CD14-positive monocyte (primary cell): Measurements from ENCODE around the gene CAPN3. TPM values are rescaled to one million over a fixed set of nuclear protein-coding genes. Genes with fewer than 3 reads are reported as not detected.

ENCODE experiments used
- DNase-seq, 3 donors: peaks; one replicate each; pipeline ENCODE4 v3.0.0-alpha.2; 2011 to 2022
- H2AFZ ChIP-seq: 2 replicates; pipeline ENCODE4 v1.6.0; 2012; ENCODE audit warnings: mild to moderate bottlenecking, low read depth, low read length, inconsistent platforms; ENCODE audit not compliant: insufficient read depth, poor library complexity, severe bottlenecking
- H3K27ac ChIP-seq, 2 donors: 1 replicate in 1 of 2; 2 replicates in 1 of 2; pipeline ENCODE4 v1.5.1; 2012 to 2013; ENCODE audit warnings: low read length in 2 of 2, control low read depth in 1 of 2, inconsistent platforms in 1 of 2, low read depth in 1 of 2, mild to moderate bottlenecking in 1 of 2
- H3K27me3 ChIP-seq, 2 donors: one replicate each; pipeline versions ENCODE4 v1.6.0 to v1.6.1; 2011 to 2013; ENCODE audit warnings: low read length in 2 of 2; ENCODE audit not compliant: control insufficient read depth in 2 of 2, insufficient read depth in 2 of 2
- H3K36me3 ChIP-seq, 2 donors: replicated peaks in 1 of 2; 1 replicate in 1 of 2; 2 replicates in 1 of 2; pipeline versions ENCODE4 v1.5.1 to v1.6.1; 2012 to 2013; ENCODE audit warnings: low read length in 2 of 2, control low read depth in 1 of 2, inconsistent platforms in 1 of 2, mild to moderate bottlenecking in 1 of 2; ENCODE audit not compliant: insufficient read depth in 2 of 2, control insufficient read depth in 1 of 2
- H3K4me1 ChIP-seq, 2 donors: 1 replicate in 1 of 2; 2 replicates in 1 of 2; pipeline versions ENCODE4 v1.5.1 to v1.6.1; 2012 to 2013; ENCODE audit warnings: low read length in 2 of 2, control low read depth in 1 of 2, inconsistent platforms in 1 of 2, mild to moderate bottlenecking in 1 of 2, moderate library complexity in 1 of 2; ENCODE audit not compliant: insufficient read depth in 2 of 2, control insufficient read depth in 1 of 2
- H3K4me2 ChIP-seq: replicated peaks from 2 replicates; pipeline ENCODE3; 2012; ENCODE audit warnings: low read length, moderate library complexity, mild to moderate bottlenecking; ENCODE audit not compliant: poor library complexity, severe bottlenecking; ENCODE audit errors: extremely low read depth
- H3K4me3 ChIP-seq, 3 experiments: fragments of 200-600 bp in 1 of 3; sonication (generic) in 1 of 3; replicated peaks in 1 of 3; 1 replicate in 2 of 3; 2 replicates in 1 of 3; pipeline ENCODE4 v1.5.1; 2011 to 2013; ENCODE audit warnings: low read length in 3 of 3, mild to moderate bottlenecking in 3 of 3, control low read depth in 2 of 3, low read depth in 2 of 3, inconsistent platforms in 1 of 3, moderate library complexity in 1 of 3
- H3K79me2 ChIP-seq: 2 replicates; pipeline ENCODE4 v1.6.0; 2012; ENCODE audit warnings: mild to moderate bottlenecking, control low read depth, inconsistent platforms, low read length, moderate library complexity; ENCODE audit not compliant: insufficient read depth
- H3K9ac ChIP-seq: 2 replicates; pipeline ENCODE4 v1.6.0; 2017; ENCODE audit warnings: low read length, mild to moderate bottlenecking; ENCODE audit not compliant: insufficient read depth, poor library complexity, severe bottlenecking
- H3K9me3 ChIP-seq, 2 donors: replicated peaks in 1 of 2; 1 replicate in 1 of 2; 2 replicates in 1 of 2; pipeline versions ENCODE4 v1.5.1 to v1.6.1; 2012 to 2013; ENCODE audit warnings: low read length in 2 of 2, control low read depth in 1 of 2; ENCODE audit not compliant: control insufficient read depth in 1 of 2, insufficient read depth in 1 of 2
- H4K20me1 ChIP-seq: 2 replicates; pipeline ENCODE4 v1.6.0; 2012; ENCODE audit warnings: mild to moderate bottlenecking, low read length, control low read depth, moderate library complexity; ENCODE audit not compliant: insufficient read depth
- H3K27ac Mint-ChIP-seq, 7 donors: one replicate each; pipeline ENCODE4 v1.8.0; 2020; ENCODE audit warnings: mild to moderate bottlenecking in 7 of 7, mixed read lengths in 7 of 7, moderate library complexity in 6 of 7, inconsistent platforms in 2 of 7
- H3K27me3 Mint-ChIP-seq, 3 donors: one replicate each; pipeline ENCODE4 v1.8.0; 2021 to 2022; ENCODE audit warnings: low read depth in 3 of 3, mild to moderate bottlenecking in 3 of 3, mixed read lengths in 3 of 3, moderate library complexity in 3 of 3, inconsistent platforms in 1 of 3
- H3K36me3 Mint-ChIP-seq, 2 donors: one replicate each; pipeline ENCODE4 v1.8.0; 2020; ENCODE audit warnings: mixed read lengths in 2 of 2, inconsistent platforms in 1 of 2, mild to moderate bottlenecking in 1 of 2
- H3K4me1 Mint-ChIP-seq: one replicate; pipeline ENCODE4 v1.8.0; 2020; ENCODE audit warnings: mild to moderate bottlenecking, mixed read lengths
- H3K4me3 Mint-ChIP-seq, 2 donors: one replicate each; pipeline ENCODE4 v1.8.0; 2020; ENCODE audit warnings: mild to moderate bottlenecking in 2 of 2, mixed read lengths in 2 of 2, moderate library complexity in 1 of 2
- H3K9me3 Mint-ChIP-seq, 7 donors: one replicate each; pipeline ENCODE4 v1.8.0; 2020 to 2022; ENCODE audit warnings: mixed read lengths in 7 of 7, mild to moderate bottlenecking in 6 of 7, moderate library complexity in 6 of 7, inconsistent platforms in 2 of 7
- CTCF ChIP-seq: fragments of 200-600 bp; IDR thresholded peaks from one replicate; pipeline ENCODE4 v1.8.0; 2022; ENCODE audit warnings: antibody characterized with exemption, mild to moderate bottlenecking
- WGBS: methylation state at CpG from one replicate; pipeline ENCODE4 v1.1.5; 2013; ENCODE audit warnings: missing lambda C conversion rate; ENCODE audit not compliant: insufficient coverage; 5-methylcytosine and 5-hydroxymethylcytosine counted together
- intact Hi-C, 2 donors: fragments of 100-400 bp; cut with micrococcal nuclease; formaldehyde crosslinking; loops; one replicate each; pipeline versions ENCODE4 v1.15.0 to v1.15.1; 2023
- polyA plus RNA-seq, 3 donors: library from polyadenylated mRNA; depleted of rRNA in 1 of 3; unstranded in 2 of 3; stranded (reverse) in 1 of 3; fragments of 300-500 nt in 2 of 3; fragments of >200 nt in 1 of 3; fragmentation: Illumina TruSeq in 2 of 3; gene quantifications; 1 replicate in 2 of 3; 2 replicates in 1 of 3; pipeline ENCODE4 v1.2.3, GENCODE V29; 2012 to 2021

Gene CAPN3
- polyA plus RNA-seq, 3 donors: 2.9 to 76.5 (median 3.6) TPM

GRCh38 chr15:42356851-42357250 lies 2.5 kb upstream of the CAPN3 start:
- no peak overlapping the region for H2AFZ ChIP-seq
- no peaks in the 10 kb centered on the region for H4K20me1 ChIP-seq
- H3K9ac ChIP-seq: no peak overlapping the region
- Mint-ChIP-seq H3K27ac (peak overlapping the region in 1 of 7 donors; percentile 19), H3K27me3 (peaks cover 0 to 2% (median 0%) of the 10 kb centered on the region in 3 donors), H3K4me3 (no peak overlapping the region), H3K4me1 (peaks cover 25% of the 10 kb centered on the region), H3K9me3 (no peaks in the 10 kb centered on the region), H3K36me3 (peaks cover 65 to 72% of the 10 kb centered on the region in 2 donors)
- no peak overlapping the region for H3K4me2 ChIP-seq
- H3K4me3 ChIP-seq: no peak overlapping the region
- H3K27me3 ChIP-seq: no peaks in the 10 kb centered on the region
- no peak for DNase-seq
- 100% methylated on average over 1 of the region's 5 CpGs for WGBS
- intact Hi-C loops: no loop called here
- H3K36me3 ChIP-seq: peaks cover 48 to 78% of the 10 kb centered on the region in 2 donors
- H3K4me1 ChIP-seq: peaks cover 17 to 18% of the 10 kb centered on the region in 2 donors
- no peak overlapping the region for H3K27ac ChIP-seq
- H3K79me2 ChIP-seq: no peaks in the 10 kb centered on the region
- no peak for TF ChIP-seq CTCF
- H3K9me3 ChIP-seq: no peaks in the 10 kb centered on the region

GRCh38 chr15:42358141-42358540 lies 1.2 kb upstream of the CAPN3 start:
- no peak overlapping the region for H3K9ac ChIP-seq
- no peak overlapping the region for H3K4me3 Mint-ChIP-seq
- H3K79me2 ChIP-seq: no peaks in the 10 kb centered on the region
- no peak for DNase-seq
- no peak overlapping the region for H3K4me2 ChIP-seq
- peaks cover 0 to 2% (median 0%) of the 10 kb centered on the region in 3 donors for H3K27me3 Mint-ChIP-seq
- TF ChIP-seq CTCF: no peak
- no CpG with 5 or more reads among the region's 2 CpGs for WGBS
- peaks cover 26% of the 10 kb centered on the region for H3K4me1 Mint-ChIP-seq
- H2AFZ ChIP-seq: no peak overlapping the region
- H3K9me3 ChIP-seq: no peaks in the 10 kb centered on the region
- peaks cover 17 to 18% of the 10 kb centered on the region in 2 donors for H3K4me1 ChIP-seq
- no peaks in the 10 kb centered on the region for H3K9me3 Mint-ChIP-seq
- H3K4me3 ChIP-seq: no peak overlapping the region
- peak overlapping the region in 1 of 2 donors; percentile 70 for H3K27ac ChIP-seq
- no peaks in the 10 kb centered on the region for H3K27me3 ChIP-seq
- intact Hi-C loops: no loop called here
- peaks cover 35 to 78% of the 10 kb centered on the region in 2 donors for H3K36me3 ChIP-seq
- H3K36me3 Mint-ChIP-seq: peaks cover 59 to 67% of the 10 kb centered on the region in 2 donors
- H3K27ac Mint-ChIP-seq: peak overlapping the region in 2 of 7 donors; percentile 37 to 61
- H4K20me1 ChIP-seq: no peaks in the 10 kb centered on the region
